Right atrium auricular region (tissue), 2 donors: ENCODE results near the gene PCDH19. TPM values are rescaled to one million over a fixed set of nuclear protein-coding genes. Genes with fewer than 3 reads are reported as not detected.

Experiments
- DNase-seq: peaks from one replicate; pipeline ENCODE4 v3.0.0-alpha.2; 2019; ENCODE audit warnings: low spot score
- H3K27ac ChIP-seq, 2 donors: fragments of 200-600 bp; sonication (generic); 1 replicate in 1 of 2; 2 replicates in 1 of 2; pipeline ENCODE4 v1.5.1; 2016 to 2019
- H3K27me3 ChIP-seq, 2 donors: fragments of 200-600 bp; sonication (generic); one replicate each; pipeline versions ENCODE4 v1.5.1 to v1.6.0; 2017 to 2019
- H3K36me3 ChIP-seq: fragments of 200-600 bp; sonication (generic); one replicate; pipeline ENCODE4 v1.5.1; 2016
- H3K4me1 ChIP-seq, 2 donors: fragments of 200-600 bp; sonication (generic); one replicate each; pipeline versions ENCODE4 v1.5.1 to v1.6.0; 2017 to 2019
- H3K4me3 ChIP-seq, 2 donors: fragments of 200-600 bp; sonication (generic); 1 replicate in 1 of 2; 2 replicates in 1 of 2; pipeline ENCODE4 v1.5.1; 2017 to 2019; ENCODE audit warnings: mild to moderate bottlenecking in 1 of 2, moderate library complexity in 1 of 2
- H3K9me3 ChIP-seq, 2 donors: fragments of 200-600 bp; sonication (generic); one replicate each; pipeline ENCODE4 v1.5.1; 2019
- CTCF ChIP-seq, 2 donors: fragments of 200-600 bp; sonication (generic); IDR thresholded peaks; one replicate each; pipeline ENCODE4 v1.5.1; 2019; ENCODE audit warnings: antibody characterized with exemption in 2 of 2
- total RNA-seq, 2 donors: library from RNA; depleted of rRNA; stranded (reverse); fragments of >200 nt; gene quantifications; one replicate each; pipeline ENCODE4 v1.1.0, GENCODE V29; 2016

PCDH19 gene
- total RNA-seq, 2 donors from 2014 or later: 0.51 to 0.56 TPM

- no peaks in the 10 kb centered on the region for H3K4me1 ChIP-seq
- TF ChIP-seq CTCF (IDR thresholded peaks at IDR 0.05): peak; percentile 17 to 54
- no peak overlapping the region for H3K4me3 ChIP-seq
- H3K9me3 ChIP-seq: no peaks in the 10 kb centered on the region
- no peaks in the 10 kb centered on the region for H3K27me3 ChIP-seq
- H3K36me3 ChIP-seq: no peaks in the 10 kb centered on the region
- no peak for DNase-seq
- H3K27ac ChIP-seq: no peak overlapping the region
Observed at GRCh38 chrX:100379388-100379986, 30.6 kb downstream of the PCDH19 start.

- DNase-seq: no peak
- Histone ChIP-seq H3K9me3 (no peaks in the 10 kb centered on the region), H3K4me3 (no peak overlapping the region), H3K36me3 (no peaks in the 10 kb centered on the region), H3K4me1 (no peaks in the 10 kb centered on the region), H3K27ac (no peak overlapping the region), H3K27me3 (no peaks in the 10 kb centered on the region)
- TF ChIP-seq CTCF (IDR thresholded peaks at IDR 0.05): no peak
Observed at GRCh38 chrX:100377826-100378225, 32.2 kb downstream of the PCDH19 start.

GRCh38 chrX:100376576-100376975 lies 33.5 kb downstream of the PCDH19 start:
- no peak for TF ChIP-seq CTCF (IDR thresholded peaks at IDR 0.05)
- Histone ChIP-seq H3K36me3 (no peaks in the 10 kb centered on the region), H3K27me3 (no peaks in the 10 kb centered on the region), H3K27ac (no peak overlapping the region), H3K9me3 (no peaks in the 10 kb centered on the region), H3K4me1 (no peaks in the 10 kb centered on the region), H3K4me3 (no peak overlapping the region)
- no peak for DNase-seq

GRCh38 chrX:100373673-100374072 lies 36.4 kb downstream of the PCDH19 start:
- Histone ChIP-seq H3K4me3 (no peak overlapping the region), H3K36me3 (no peaks in the 10 kb centered on the region), H3K4me1 (no peaks in the 10 kb centered on the region), H3K27ac (no peak overlapping the region), H3K27me3 (peaks cover 0 to 2% of the 10 kb centered on the region in 2 donors), H3K9me3 (no peaks in the 10 kb centered on the region)
- DNase-seq: no peak
- TF ChIP-seq CTCF (IDR thresholded peaks at IDR 0.05): no peak

- no peak overlapping the region for H3K27ac ChIP-seq
- peak in 1 of 2 donors; percentile 25 for TF ChIP-seq CTCF (IDR thresholded peaks at IDR 0.05)
Observed at GRCh38 chrX:100368167-100368566, 41.9 kb downstream of the PCDH19 start.

GRCh38 chrX:100363896-100364295 lies 46.2 kb downstream of the PCDH19 start:
- no peak for TF ChIP-seq CTCF (IDR thresholded peaks at IDR 0.05)
- no peak overlapping the region for H3K27ac ChIP-seq
- no peak overlapping the region for H3K4me3 ChIP-seq
- no peaks in the 10 kb centered on the region for H3K9me3 ChIP-seq
- H3K36me3 ChIP-seq: no peaks in the 10 kb centered on the region
- no peak for DNase-seq
- no peaks in the 10 kb centered on the region for H3K4me1 ChIP-seq
- H3K27me3 ChIP-seq: no peaks in the 10 kb centered on the region

More at GRCh38 chrX:100368167-100368566, 41.9 kb downstream of the PCDH19 start:
- no peak for DNase-seq
- Histone ChIP-seq H3K4me3 (no peak overlapping the region), H3K36me3 (no peaks in the 10 kb centered on the region), H3K4me1 (no peaks in the 10 kb centered on the region), H3K9me3 (no peaks in the 10 kb centered on the region), H3K27me3 (peaks cover 0 to 2% of the 10 kb centered on the region in 2 donors)
